Ascending aorta (tissue), 2 donors: ENCODE measurements around the gene ARFGAP2. TPM values are rescaled to one million over a fixed set of nuclear protein-coding genes. Genes with fewer than 3 reads are reported as not detected.
"Not testable (repeated sequence)": the region's sequence is repeated elsewhere in the genome, so short reads cannot be mapped to it uniquely, and the experiment has no call there.

Experiments
- DNase-seq, 2 donors: peaks; one replicate each; pipeline ENCODE4 v3.0.0-alpha.2; 2019; ENCODE audit warnings: low spot score in 2 of 2
- H3K27ac ChIP-seq, 2 donors: fragments of 200-600 bp; sonication (generic); one replicate each; pipeline ENCODE4 v1.5.1; 2016 to 2017; ENCODE audit warnings: mild to moderate bottlenecking in 1 of 2
- H3K27me3 ChIP-seq: fragments of 200-600 bp; sonication (generic); one replicate; pipeline ENCODE4 v1.5.1; 2017
- H3K36me3 ChIP-seq, 2 donors: fragments of 200-600 bp; sonication (generic); one replicate each; pipeline ENCODE4 v1.5.1; 2016
- H3K4me1 ChIP-seq, 2 donors: fragments of 200-600 bp; sonication (generic); one replicate each; pipeline ENCODE4 v1.5.1; 2016 to 2017; ENCODE audit warnings: mild to moderate bottlenecking in 1 of 2
- H3K4me3 ChIP-seq, 2 donors: fragments of 200-600 bp; sonication (generic); one replicate each; pipeline ENCODE4 v1.5.1; 2016 to 2017; ENCODE audit warnings: mild to moderate bottlenecking in 1 of 2
- H3K9me3 ChIP-seq, 2 donors: fragments of 200-600 bp; sonication (generic); one replicate each; pipeline ENCODE4 v1.5.1; 2016
- CTCF ChIP-seq, 3 experiments: fragments of 200-600 bp in 2 of 3; fragments of 450-650 bp in 1 of 3; sonication (generic) in 2 of 3; IDR thresholded peaks; one replicate each; pipeline ENCODE4 v1.5.1; 2016 to 2019; ENCODE audit warnings: antibody characterized with exemption in 3 of 3, mild to moderate bottlenecking in 1 of 3, moderate library complexity in 1 of 3
- intact Hi-C: fragments of 100-400 bp; cut with DNase I; formaldehyde crosslinking; loops from one replicate; pipeline ENCODE4 v1.15.1; 2023
- total RNA-seq: library from RNA; depleted of rRNA; stranded (reverse); fragments of >200 nt; gene quantifications from one replicate; pipeline ENCODE4 v1.1.0, GENCODE V29; 2016

The ARFGAP2 gene
- total RNA-seq, 1 donor from 2014 or later = 66.1 TPM

- Histone ChIP-seq H3K9me3 (no peaks in the 10 kb centered on the region), H3K4me3 (peak overlapping the region; percentile 61 to 72), H3K36me3 (peaks cover 13 to 26% of the 10 kb centered on the region in 2 donors), H3K27ac (peak overlapping the region; percentile 95 to 97), H3K27me3 (no peaks in the 10 kb centered on the region), H3K4me1 (peaks cover 7 to 23% of the 10 kb centered on the region in 2 donors)
- intact Hi-C loops = loop anchor here (2.0 kb wide), 2 partner anchors 33 to 279 kb away; partner anchors contain the start of genes ACP2 and CSTPP1
- TF ChIP-seq CTCF (IDR thresholded peaks at IDR 0.05) = no peak
- no peak for DNase-seq
Observed at GRCh38 chr11:47215366-47215910, 38.8 kb upstream of the ARFGAP2 start.

GRCh38 chr11:47213950-47214565, 37.4 kb upstream of the ARFGAP2 start:
- TF ChIP-seq CTCF (IDR thresholded peaks at IDR 0.05) = no peak
- Histone ChIP-seq H3K27ac (peak overlapping the region; percentile 95 to 97), H3K4me3 (peak overlapping the region; percentile 61 to 72), H3K4me1 (peaks cover 7 to 18% of the 10 kb centered on the region in 2 donors), H3K9me3 (no peaks in the 10 kb centered on the region), H3K36me3 (peaks cover 3 to 13% of the 10 kb centered on the region in 2 donors), H3K27me3 (no peaks in the 10 kb centered on the region)
- DNase-seq = peak; percentile 80 to 98
- intact Hi-C loops = loop anchor here (1.0 to 2.0 kb wide), 4 partner anchors 27 to 277 kb away; partner anchors contain the start of genes ACP2 and CSTPP1

- H3K36me3 ChIP-seq = peaks cover 0 to 7% of the 10 kb centered on the region in 2 donors
- H3K27ac ChIP-seq = peak overlapping the region in 1 of 2 donors; percentile 97
- H3K4me3 ChIP-seq = no peak overlapping the region
- H3K9me3 ChIP-seq = no peaks in the 10 kb centered on the region
- TF ChIP-seq CTCF (IDR thresholded peaks at IDR 0.05) = no peak
- DNase-seq = no peak
- H3K4me1 ChIP-seq = peaks cover 3 to 16% of the 10 kb centered on the region in 2 donors
- no peaks in the 10 kb centered on the region for H3K27me3 ChIP-seq
- intact Hi-C loops = no loop called here
Observed at GRCh38 chr11:47212938-47213337, 36.3 kb upstream of the ARFGAP2 start.

- no peak for DNase-seq
- intact Hi-C loops = no loop called here
- no peak for TF ChIP-seq CTCF (IDR thresholded peaks at IDR 0.05)
- Histone ChIP-seq H3K9me3 (no peaks in the 10 kb centered on the region), H3K36me3 (no peaks in the 10 kb centered on the region), H3K4me3 (no peak overlapping the region), H3K27ac (no peak overlapping the region), H3K4me1 (peaks cover 0 to 11% of the 10 kb centered on the region in 2 donors), H3K27me3 (no peaks in the 10 kb centered on the region)
Observed at GRCh38 chr11:47208628-47209027, 31.9 kb upstream of the ARFGAP2 start.

GRCh38 chr11:47208008-47208552, 31.4 kb upstream of the ARFGAP2 start:
- DNase-seq, H3K4me3 ChIP-seq, H3K27ac ChIP-seq, intact Hi-C loops, H3K9me3 ChIP-seq, H3K27me3 ChIP-seq, H3K4me1 ChIP-seq, H3K36me3 ChIP-seq: not testable (repeated sequence)

GRCh38 chr11:47207459-47207858, 30.8 kb upstream of the ARFGAP2 start:
- H3K27ac ChIP-seq = no peak overlapping the region
- intact Hi-C loops = no loop called here

GRCh38 chr11:47206577-47206976, 29.9 kb upstream of the ARFGAP2 start:
- H3K4me3 ChIP-seq, H3K27ac ChIP-seq, H3K27me3 ChIP-seq, DNase-seq, H3K9me3 ChIP-seq, intact Hi-C loops, H3K36me3 ChIP-seq, H3K4me1 ChIP-seq: not testable (repeated sequence)

More at GRCh38 chr11:47207459-47207858, 30.8 kb upstream of the ARFGAP2 start:
- H3K9me3 ChIP-seq = no peaks in the 10 kb centered on the region
- TF ChIP-seq CTCF (IDR thresholded peaks at IDR 0.05) = no peak
- H3K27me3 ChIP-seq = no peaks in the 10 kb centered on the region
- H3K36me3 ChIP-seq = no peaks in the 10 kb centered on the region
- DNase-seq = no peak
- peaks cover 0 to 9% of the 10 kb centered on the region in 2 donors for H3K4me1 ChIP-seq
- H3K4me3 ChIP-seq = no peak overlapping the region
